IPS DF 19.7 (cell line): ENCODE measurements around the gene NPFFR1.
A peak's percentile ranks its signal among the peaks of the same experiment; 100 is the strongest.
"Not testable (repeated sequence)": the region's sequence is repeated elsewhere in the genome, so short reads cannot be mapped to it uniquely, and the experiment has no call there.

Experiments
- DNase-seq: peaks from one replicate; pipeline ENCODE4 v3.0.0-alpha.2; 2013; ENCODE audit warnings: low read depth, low spot score

NPFFR1 gene

GRCh38 chr10:70286616-70287015 lies 2.8 kb upstream of the NPFFR1 start:
- DNase-seq = no peak

- DNase-seq = no peak
Observed at GRCh38 chr10:70285476-70285831, 1.6 kb upstream of the NPFFR1 start.

- DNase-seq = no peak
Observed at GRCh38 chr10:70284542-70285475, 1.0 kb upstream of the NPFFR1 start.

GRCh38 chr10:70283071-70283444 lies 746 bp downstream of the NPFFR1 start:
- no peak for DNase-seq

GRCh38 chr10:70281609-70282008 lies 2.2 kb downstream of the NPFFR1 start:
- DNase-seq = no peak

- no peak for DNase-seq
Observed at GRCh38 chr10:70280099-70280498, 3.7 kb downstream of the NPFFR1 start.

- DNase-seq = no peak
Observed at GRCh38 chr10:70277396-70278030, 6.3 kb downstream of the NPFFR1 start.

- no peak for DNase-seq
Observed at GRCh38 chr10:70274643-70275042, 9.2 kb downstream of the NPFFR1 start.

- no peak for DNase-seq
Observed at GRCh38 chr10:70272925-70273316, 10.9 kb downstream of the NPFFR1 start.

GRCh38 chr10:70271996-70272924 lies 11.5 kb downstream of the NPFFR1 start:
- DNase-seq = no peak

- DNase-seq = no peak
Observed at GRCh38 chr10:70270952-70271351, 12.9 kb downstream of the NPFFR1 start.

- DNase-seq = no peak
Observed at GRCh38 chr10:70269741-70270140, 14.1 kb downstream of the NPFFR1 start.

- no peak for DNase-seq
Observed at GRCh38 chr10:70268376-70268775, 15.4 kb downstream of the NPFFR1 start.

- no peak for DNase-seq
Observed at GRCh38 chr10:70267161-70267933, 16.5 kb downstream of the NPFFR1 start.

GRCh38 chr10:70266701-70267100 lies 17.1 kb downstream of the NPFFR1 start:
- no peak for DNase-seq

- DNase-seq = no peak
Observed at GRCh38 chr10:70266056-70266455, 17.7 kb downstream of the NPFFR1 start.

GRCh38 chr10:70265032-70265689 lies 18.6 kb downstream of the NPFFR1 start:
- peak; percentile 78 for DNase-seq

GRCh38 chr10:70260734-70261133 lies 23.1 kb downstream of the NPFFR1 start:
- DNase-seq = no peak

GRCh38 chr10:70260259-70260658 lies 23.5 kb downstream of the NPFFR1 start:
- no peak for DNase-seq

GRCh38 chr10:70258216-70258615 lies 25.6 kb downstream of the NPFFR1 start:
- DNase-seq = no peak

- DNase-seq = not testable (repeated sequence)
Observed at GRCh38 chr10:70257816-70258215, 26.0 kb downstream of the NPFFR1 start.
